OCI-LY1 (cell line): Measurements from ENCODE around the gene MED22.

Source experiments
- H2AFZ ChIP-seq: fragments of 200-600 bp; sonication (generic), shearing (Covaris generic); 2 replicates; pipeline ENCODE4 v1.6.0; 2014; ENCODE audit warnings: antibody characterized with exemption, mild to moderate bottlenecking, low read length
- H3F3A ChIP-seq: fragments of 200-600 bp; sonication (generic), shearing (Covaris generic); 2 replicates; pipeline ENCODE4 v1.6.0; 2014; ENCODE audit warnings: mild to moderate bottlenecking, antibody characterized with exemption, low read length, moderate library complexity; ENCODE audit not compliant: insufficient read depth
- H3K27ac ChIP-seq: fragments of 200-600 bp; sonication (generic); 2 replicates; pipeline ENCODE4 v1.5.1; 2014; ENCODE audit warnings: low read length, mixed run types, mild to moderate bottlenecking, low read depth; ENCODE audit not compliant: poor library complexity, severe bottlenecking
- H3K27me3 ChIP-seq: fragments of 200-600 bp; sonication (generic); 2 replicates; pipeline ENCODE4 v1.6.0; 2014; ENCODE audit warnings: antibody characterized with exemption, mild to moderate bottlenecking, low read length, moderate library complexity; ENCODE audit not compliant: insufficient read depth
- H3K36me3 ChIP-seq: fragments of 200-600 bp; sonication (generic); 2 replicates; pipeline ENCODE4 v1.6.1; 2014; ENCODE audit warnings: mild to moderate bottlenecking, antibody characterized with exemption, low read length, moderate library complexity, mixed read lengths; ENCODE audit not compliant: insufficient read depth
- H3K4me1 ChIP-seq: fragments of 200-600 bp; sonication (generic); 2 replicates; pipeline ENCODE4 v1.5.1; 2014; ENCODE audit warnings: mild to moderate bottlenecking, low read length, moderate library complexity; ENCODE audit not compliant: insufficient read depth, severe bottlenecking
- H3K4me2 ChIP-seq: fragments of 200-600 bp; sonication (generic), shearing (Covaris generic); 2 replicates; pipeline ENCODE4 v1.6.1; 2014; ENCODE audit warnings: low read length
- H3K4me3 ChIP-seq: fragments of 200-600 bp; sonication (generic); 2 replicates; pipeline ENCODE4 v1.5.1; 2014; ENCODE audit warnings: low read length, low read depth, mild to moderate bottlenecking, mixed read lengths; ENCODE audit not compliant: poor library complexity, severe bottlenecking
- H3K79me2 ChIP-seq: fragments of 200-600 bp; shearing (Covaris generic); 2 replicates; pipeline ENCODE4 v1.6.1; 2016; ENCODE audit warnings: mixed run types, low read length, mixed read lengths; ENCODE audit not compliant: insufficient read depth
- H3K9ac ChIP-seq: fragments of 200-600 bp; sonication (generic), shearing (Covaris generic); 2 replicates; pipeline ENCODE4 v1.6.1; 2014; ENCODE audit warnings: mild to moderate bottlenecking, low read length, mixed read lengths
- H3K9me2 ChIP-seq: fragments of 200-600 bp; sonication (generic), shearing (Covaris generic); 2 replicates; pipeline ENCODE4 v1.6.1; 2014; ENCODE audit warnings: low read depth, mild to moderate bottlenecking, low read length, mixed read lengths
- H3K9me3 ChIP-seq: fragments of 200-600 bp; shearing (Covaris generic); 2 replicates; pipeline ENCODE4 v1.6.1; 2014; ENCODE audit warnings: low read length, mixed read lengths
- H4K20me1 ChIP-seq: fragments of 200-600 bp; sonication (generic), shearing (Covaris generic); 2 replicates; pipeline ENCODE4 v1.6.0; 2016; ENCODE audit warnings: mild to moderate bottlenecking, low read length; ENCODE audit not compliant: insufficient read depth
- EZH2 ChIP-seq: fragments of 200-600 bp; sonication (generic), shearing (Covaris generic); IDR thresholded peaks from 2 replicates; pipeline ENCODE4 v1.8.0; 2017; ENCODE audit warnings: borderline replicate concordance, mixed run types, mild to moderate bottlenecking, antibody characterized with exemption, low read length, moderate library complexity, mixed read lengths
- TF ChIP-seq, protein P1 (sequence below): fragments of 200-600 bp; sonication (generic), shearing (Covaris generic); IDR thresholded peaks from 2 replicates; pipeline ENCODE4 v1.5.1; 2017; ENCODE audit warnings: mild to moderate bottlenecking, antibody characterized with exemption, low read length, moderate library complexity, mixed read lengths

Gene MED22

DNA sequence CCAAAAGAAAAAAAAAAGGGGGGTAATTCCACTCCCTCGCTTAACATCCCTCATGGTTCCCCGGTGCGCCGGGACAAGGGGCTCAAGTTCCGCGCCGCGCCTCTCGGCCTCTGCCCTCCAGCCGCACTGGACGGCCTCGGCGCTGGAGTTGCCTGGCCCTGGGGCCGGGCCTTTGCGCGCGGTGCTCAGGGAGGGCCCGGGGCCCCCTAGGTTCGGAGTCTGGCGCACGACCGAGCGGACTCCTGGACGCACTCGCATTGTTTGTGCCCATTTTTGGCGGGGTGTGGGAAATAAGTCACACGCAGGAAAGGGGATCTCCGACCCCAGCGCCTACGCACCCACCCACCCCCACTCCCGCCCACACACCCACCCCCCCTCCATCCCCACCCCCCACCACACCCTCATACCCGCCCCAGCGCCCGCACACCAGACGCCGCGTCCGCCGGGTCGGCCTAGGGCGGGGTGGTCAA lies 381 bp downstream of the MED22 start:
- Histone ChIP-seq H2AFZ (no peak overlapping the region), H3K79me2 (peaks cover 13% of the 10 kb centered on the region), H3K27ac (peak overlapping the region; percentile 85), H3K27me3 (no peaks in the 10 kb centered on the region), H3K4me3 (peak overlapping the region; percentile 98), H3K4me2 (peak overlapping the region; percentile 73), H4K20me1 (no peaks in the 10 kb centered on the region), H3K9me3 (no peaks in the 10 kb centered on the region), H3K9me2 (no peaks in the 10 kb centered on the region), H3K9ac (peak overlapping the region; percentile 100), H3K36me3 (peaks cover 77% of the 10 kb centered on the region), H3K4me1 (peaks cover 31% of the 10 kb centered on the region), H3F3A (peaks cover 16% of the 10 kb centered on the region)
- TF ChIP-seq EZH2, result no peak
- TF ChIP-seq, protein P1, sequence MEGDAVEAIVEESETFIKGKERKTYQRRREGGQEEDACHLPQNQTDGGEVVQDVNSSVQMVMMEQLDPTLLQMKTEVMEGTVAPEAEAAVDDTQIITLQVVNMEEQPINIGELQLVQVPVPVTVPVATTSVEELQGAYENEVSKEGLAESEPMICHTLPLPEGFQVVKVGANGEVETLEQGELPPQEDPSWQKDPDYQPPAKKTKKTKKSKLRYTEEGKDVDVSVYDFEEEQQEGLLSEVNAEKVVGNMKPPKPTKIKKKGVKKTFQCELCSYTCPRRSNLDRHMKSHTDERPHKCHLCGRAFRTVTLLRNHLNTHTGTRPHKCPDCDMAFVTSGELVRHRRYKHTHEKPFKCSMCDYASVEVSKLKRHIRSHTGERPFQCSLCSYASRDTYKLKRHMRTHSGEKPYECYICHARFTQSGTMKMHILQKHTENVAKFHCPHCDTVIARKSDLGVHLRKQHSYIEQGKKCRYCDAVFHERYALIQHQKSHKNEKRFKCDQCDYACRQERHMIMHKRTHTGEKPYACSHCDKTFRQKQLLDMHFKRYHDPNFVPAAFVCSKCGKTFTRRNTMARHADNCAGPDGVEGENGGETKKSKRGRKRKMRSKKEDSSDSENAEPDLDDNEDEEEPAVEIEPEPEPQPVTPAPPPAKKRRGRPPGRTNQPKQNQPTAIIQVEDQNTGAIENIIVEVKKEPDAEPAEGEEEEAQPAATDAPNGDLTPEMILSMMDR, result no peak

DNA sequence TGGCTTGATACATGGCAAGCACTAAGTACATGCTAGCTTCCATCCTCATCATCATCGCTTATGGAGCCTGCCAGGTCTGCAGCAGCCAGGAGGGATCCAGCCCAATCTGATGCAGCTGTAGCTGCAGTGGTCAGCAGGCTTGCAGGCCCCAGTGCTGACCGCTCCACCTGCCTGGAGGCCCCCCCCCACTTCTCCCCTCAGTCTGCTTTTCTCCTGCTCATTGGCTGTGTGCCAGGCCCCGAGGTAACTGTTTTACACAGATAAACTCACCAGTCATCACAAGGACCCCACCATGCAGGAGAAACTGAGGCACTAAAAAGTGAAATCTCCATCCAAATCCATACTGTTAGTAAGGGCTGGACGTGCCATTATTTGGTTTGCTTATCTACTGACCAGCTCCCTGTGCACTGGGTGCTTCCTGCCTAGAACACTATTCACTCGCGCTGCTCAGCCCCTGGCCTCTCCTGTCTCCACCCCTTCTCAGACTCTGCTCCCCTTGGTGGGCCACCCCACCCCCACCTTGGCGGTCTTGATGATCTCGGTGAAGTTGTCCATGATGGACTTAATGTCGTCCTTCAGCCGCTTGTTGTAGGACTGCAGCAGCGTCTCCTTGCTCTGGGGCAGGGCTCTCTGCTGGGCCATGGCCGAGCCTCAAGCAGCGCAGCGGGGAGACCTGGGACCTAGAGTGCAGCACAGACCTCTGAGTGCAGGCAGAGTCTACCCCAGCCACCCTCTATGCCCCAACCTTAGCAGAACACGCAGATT lies 1.7 kb downstream of the MED22 start:
- H2AFZ ChIP-seq, result no peak overlapping the region
- peak overlapping the region; percentile 73 for H3K4me2 ChIP-seq
- peaks cover 10% of the 10 kb centered on the region; the same call in 1 of the 2 replicates for H3F3A ChIP-seq
- H3K9me3 ChIP-seq, result no peaks in the 10 kb centered on the region
- peaks cover 76% of the 10 kb centered on the region for H3K36me3 ChIP-seq
- H3K9me2 ChIP-seq, result no peaks in the 10 kb centered on the region
- H3K79me2 ChIP-seq, result peaks cover 13% of the 10 kb centered on the region
- no peaks in the 10 kb centered on the region for H3K27me3 ChIP-seq
- TF ChIP-seq, protein P1, result no peak
- TF ChIP-seq EZH2, result no peak
- H3K9ac ChIP-seq, result peak overlapping the region; percentile 91
- H4K20me1 ChIP-seq, result no peaks in the 10 kb centered on the region
- no peak overlapping the region for H3K27ac ChIP-seq
- H3K4me3 ChIP-seq, result peak overlapping the region; percentile 98
- H3K4me1 ChIP-seq, result peaks cover 31% of the 10 kb centered on the region

GRCh38 chr9:133345596-133345995 lies 2.3 kb downstream of the MED22 start:
- Histone ChIP-seq H2AFZ (no peak overlapping the region), H3K9me2 (no peaks in the 10 kb centered on the region), H3K9ac (no peak overlapping the region), H3K27me3 (no peaks in the 10 kb centered on the region), H3K4me1 (peaks cover 35% of the 10 kb centered on the region), H3K27ac (no peak overlapping the region), H3K9me3 (no peaks in the 10 kb centered on the region), H3K36me3 (peaks cover 76% of the 10 kb centered on the region), H3K4me2 (no peak overlapping the region), H3K79me2 (peaks cover 13% of the 10 kb centered on the region), H4K20me1 (no peaks in the 10 kb centered on the region), H3F3A (peaks cover 6% of the 10 kb centered on the region; the same call in 1 of the 2 replicates), H3K4me3 (no peak overlapping the region)
- TF ChIP-seq, protein P1, result no peak
- no peak for TF ChIP-seq EZH2
